Measurements from ENCODE around the gene RAX2.
"Not testable (repeated sequence)": the region's sequence is repeated elsewhere in the genome, so short reads cannot be mapped to it uniquely, and the experiment has no call there.

Gene RAX2

GRCh38 chr19:3757705-3758104 is 14.3 kb downstream of the RAX2 start:
- DNase-seq: not testable (repeated sequence)

GRCh38 chr19:3753631-3754410 is 18.2 kb downstream of the RAX2 start:
- no peak for DNase-seq

- no peak for DNase-seq
These were observed 19.5 kb downstream of the RAX2 start for GRCh38 chr19:3752492-3752891.

- DNase-seq: no peak
These were observed 20.8 kb downstream of the RAX2 start for GRCh38 chr19:3751236-3751635.

GRCh38 chr19:3750211-3750610 is 21.8 kb downstream of the RAX2 start:
- DNase-seq: no peak

GRCh38 chr19:3748965-3749364 is 23.1 kb downstream of the RAX2 start:
- DNase-seq: no peak

GRCh38 chr19:3746371-3747056 is 25.5 kb downstream of the RAX2 start:
- no peak for DNase-seq

- DNase-seq: no peak
These were observed 26.5 kb downstream of the RAX2 start for GRCh38 chr19:3745363-3746045.

- no peak for DNase-seq
These were observed 28.5 kb downstream of the RAX2 start for GRCh38 chr19:3743486-3743885.

- DNase-seq: no peak
These were observed 31.6 kb downstream of the RAX2 start for GRCh38 chr19:3740431-3740830.

- DNase-seq: no peak
These were observed 33.4 kb downstream of the RAX2 start for GRCh38 chr19:3738477-3739220.

GRCh38 chr19:3737487-3738205 is 34.4 kb downstream of the RAX2 start:
- DNase-seq: no peak

GRCh38 chr19:3736106-3736724 is 35.8 kb downstream of the RAX2 start:
- DNase-seq: no peak

GRCh38 chr19:3734310-3734600 is 37.8 kb downstream of the RAX2 start:
- no peak for DNase-seq

- no peak for DNase-seq
These were observed 38.3 kb downstream of the RAX2 start for GRCh38 chr19:3733549-3734309.

GRCh38 chr19:3732108-3732507 is 39.9 kb downstream of the RAX2 start:
- DNase-seq: no peak

GRCh38 chr19:3730457-3730958 is 41.5 kb downstream of the RAX2 start:
- DNase-seq: no peak

- no peak for DNase-seq
These were observed 46.3 kb downstream of the RAX2 start for GRCh38 chr19:3725640-3726310.

GRCh38 chr19:3725121-3725520 is 46.9 kb downstream of the RAX2 start:
- DNase-seq: no peak

GRCh38 chr19:3723883-3724282 is 48.1 kb downstream of the RAX2 start:
- no peak for DNase-seq

- no peak for DNase-seq
These were observed 48.9 kb downstream of the RAX2 start for GRCh38 chr19:3723110-3723488.

Data from stimulated activated CD4-positive, alpha-beta T cell treated with anti-CD3 and anti-CD28 coated beads, Interleukin-2, amount 100 ng/mL, for 24 hours (primary cell).